ENCODE results near the gene ATP6V0A4. TPM values are rescaled to one million over a fixed set of nuclear protein-coding genes. Genes with fewer than 3 reads are reported as not detected.
A peak's percentile ranks its signal among the peaks of the same experiment; 100 is the strongest.
"Not testable (repeated sequence)": the region's sequence is repeated elsewhere in the genome, so short reads cannot be mapped to it uniquely, and the experiment has no call there.

Gene ATP6V0A4
- total RNA-seq, 1 donor from 2014 or later = not detected

- TF ChIP-seq CTCF (IDR thresholded peaks at IDR 0.05; ENCODE audit: unreplicated experiment) = no peak
- Mint-ChIP-seq H3K27me3 (ENCODE audit: unreplicated experiment) (peaks cover 2% of the 10 kb centered on the region), H3K9me3 (ENCODE audit: unreplicated experiment) (no peaks in the 10 kb centered on the region), H3K36me3 (ENCODE audit: low read depth, unreplicated experiment) (no peaks in the 10 kb centered on the region), H3K4me3 (ENCODE audit: unreplicated experiment) (no peak overlapping the region), H3K4me1 (ENCODE audit: unreplicated experiment) (no peaks in the 10 kb centered on the region), H3K27ac (ENCODE audit: unreplicated experiment) (no peak overlapping the region)
- no peak for DNase-seq (ENCODE audit: low spot score)
These were observed 1.5 kb upstream of the ATP6V0A4 start for GRCh38 chr7:138799336-138800000.

- DNase-seq (ENCODE audit: low spot score) = no peak
- H3K27me3 Mint-ChIP-seq (ENCODE audit: unreplicated experiment) = peaks cover 2% of the 10 kb centered on the region
- no peak overlapping the region for H3K4me3 Mint-ChIP-seq (ENCODE audit: unreplicated experiment)
- H3K27ac Mint-ChIP-seq (ENCODE audit: unreplicated experiment) = no peak overlapping the region
- TF ChIP-seq CTCF (IDR thresholded peaks at IDR 0.05; ENCODE audit: unreplicated experiment) = no peak
- no peaks in the 10 kb centered on the region for H3K9me3 Mint-ChIP-seq (ENCODE audit: unreplicated experiment)
- H3K4me1 Mint-ChIP-seq (ENCODE audit: unreplicated experiment) = no peaks in the 10 kb centered on the region
- no peaks in the 10 kb centered on the region for H3K36me3 Mint-ChIP-seq (ENCODE audit: low read depth, unreplicated experiment)
These were observed 840 bp upstream of the ATP6V0A4 start for GRCh38 chr7:138798836-138799235.

DNA sequence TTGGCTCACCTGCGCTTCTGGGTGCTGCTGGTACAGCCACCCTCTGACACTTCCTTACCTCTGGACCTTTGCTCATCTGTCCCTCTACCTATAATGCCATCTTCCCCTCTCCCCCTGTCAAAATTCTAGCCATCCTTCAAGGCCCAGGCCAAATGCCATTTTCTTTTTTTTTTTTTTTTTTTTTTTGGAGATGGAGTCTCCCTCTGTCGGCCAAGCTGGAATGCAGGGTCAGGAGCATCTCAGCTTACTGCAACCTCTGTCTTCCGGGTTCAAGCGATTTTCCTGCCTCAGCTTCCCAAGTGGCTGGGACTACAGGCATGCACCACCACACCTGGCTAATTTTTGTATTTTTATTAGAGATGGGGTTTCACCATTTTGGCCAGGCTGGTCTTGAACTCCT is 950 bp downstream of the ATP6V0A4 start:
- not testable (repeated sequence) for DNase-seq (ENCODE audit: low spot score); H3K9me3 Mint-ChIP-seq (ENCODE audit: unreplicated experiment); H3K4me3 Mint-ChIP-seq (ENCODE audit: unreplicated experiment); H3K27ac Mint-ChIP-seq (ENCODE audit: unreplicated experiment); H3K4me1 Mint-ChIP-seq (ENCODE audit: unreplicated experiment); H3K36me3 Mint-ChIP-seq (ENCODE audit: low read depth, unreplicated experiment); H3K27me3 Mint-ChIP-seq (ENCODE audit: unreplicated experiment)

DNA sequence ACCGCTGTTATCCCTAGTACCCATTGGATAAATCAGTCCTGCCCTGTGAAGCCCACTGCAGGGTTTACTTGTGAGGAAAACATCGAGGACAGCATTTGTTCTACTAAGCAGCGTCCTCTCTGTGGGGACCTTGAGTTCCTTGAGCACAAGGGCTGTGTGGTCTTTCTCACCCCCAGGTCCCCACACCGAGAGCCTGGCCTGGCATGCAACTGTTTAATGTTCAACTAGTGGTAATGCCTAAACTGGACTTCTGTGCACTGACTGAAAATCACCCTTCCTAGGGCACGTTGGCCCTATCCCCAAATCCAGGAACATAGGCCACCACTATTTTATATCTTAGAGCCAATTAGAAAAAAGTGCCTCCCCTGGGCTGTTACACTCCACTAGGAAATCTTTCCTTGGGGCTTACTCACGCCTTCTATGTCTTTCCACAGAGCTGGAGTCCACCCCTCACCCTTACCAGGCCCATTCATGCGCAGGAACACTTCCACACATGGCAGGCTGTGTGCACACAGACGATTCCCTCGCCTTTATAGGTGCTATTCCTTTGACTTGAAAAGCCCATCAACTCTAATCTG is 1.9 kb downstream of the ATP6V0A4 start:
- DNase-seq (ENCODE audit: low spot score) = no peak
- no peak for TF ChIP-seq CTCF (IDR thresholded peaks at IDR 0.05; ENCODE audit: unreplicated experiment)

GRCh38 chr7:138785587-138786437 is 12.2 kb downstream of the ATP6V0A4 start:
- no peaks in the 10 kb centered on the region for H3K9me3 Mint-ChIP-seq (ENCODE audit: unreplicated experiment)
- H3K4me1 Mint-ChIP-seq (ENCODE audit: unreplicated experiment) = no peaks in the 10 kb centered on the region
- no peak for TF ChIP-seq CTCF (IDR thresholded peaks at IDR 0.05; ENCODE audit: unreplicated experiment)
- DNase-seq (ENCODE audit: low spot score) = no peak
- H3K36me3 Mint-ChIP-seq (ENCODE audit: low read depth, unreplicated experiment) = no peaks in the 10 kb centered on the region
- peak overlapping the region; percentile 16 for H3K4me3 Mint-ChIP-seq (ENCODE audit: unreplicated experiment)
- no peak overlapping the region for H3K27ac Mint-ChIP-seq (ENCODE audit: unreplicated experiment)
- no peaks in the 10 kb centered on the region for H3K27me3 Mint-ChIP-seq (ENCODE audit: unreplicated experiment)

More for the DNA sequence above, 1.9 kb downstream of the ATP6V0A4 start:
- H3K36me3 Mint-ChIP-seq (ENCODE audit: low read depth, unreplicated experiment) = no peaks in the 10 kb centered on the region
- no peaks in the 10 kb centered on the region for H3K9me3 Mint-ChIP-seq (ENCODE audit: unreplicated experiment)
- H3K4me1 Mint-ChIP-seq (ENCODE audit: unreplicated experiment) = no peaks in the 10 kb centered on the region
- no peak overlapping the region for H3K4me3 Mint-ChIP-seq (ENCODE audit: unreplicated experiment)
- no peak overlapping the region for H3K27ac Mint-ChIP-seq (ENCODE audit: unreplicated experiment)
- H3K27me3 Mint-ChIP-seq (ENCODE audit: unreplicated experiment) = peaks cover 2% of the 10 kb centered on the region
